Neutrophil (primary cell): ENCODE measurements around the gene TRMU.

Source experiments
- H3K27ac ChIP-seq: fragments of 200-600 bp; sonication (generic); 2 replicates; pipeline ENCODE4 v1.5.1; 2016; ENCODE audit warnings: mild to moderate bottlenecking, moderate library complexity
- H3K27me3 ChIP-seq: fragments of 200-600 bp; sonication (generic); 2 replicates; pipeline ENCODE4 v1.6.0; 2016; ENCODE audit warnings: mild to moderate bottlenecking
- H3K36me3 ChIP-seq: fragments of 200-600 bp; sonication (generic); 2 replicates; pipeline ENCODE4 v1.5.1; 2017
- H3K4me1 ChIP-seq, 2 experiments: fragments of 200-600 bp in 1 of 2; sonication (generic) in 1 of 2; 1 replicate in 1 of 2; 2 replicates in 1 of 2; pipeline versions ENCODE4 v1.5.1 to v1.6.1; 2013 to 2016; ENCODE audit warnings: low read depth in 1 of 2, low read length in 1 of 2, mild to moderate bottlenecking in 1 of 2, moderate library complexity in 1 of 2; ENCODE audit not compliant: control insufficient read depth in 1 of 2, insufficient read depth in 1 of 2
- H3K4me3 ChIP-seq, 2 experiments: fragments of 200-600 bp in 1 of 2; sonication (generic) in 1 of 2; 1 replicate in 1 of 2; 2 replicates in 1 of 2; pipeline ENCODE4 v1.5.1; 2013 to 2016; ENCODE audit warnings: low read depth in 1 of 2, low read length in 1 of 2, mild to moderate bottlenecking in 1 of 2, moderate library complexity in 1 of 2
- H3K9me3 ChIP-seq: fragments of 200-600 bp; sonication (generic); 2 replicates; pipeline ENCODE4 v1.5.1; 2016
- TF ChIP-seq, protein P1 (sequence below): fragments of 200-600 bp; sonication (generic); IDR thresholded peaks from 2 replicates; pipeline ENCODE4 v1.5.1; 2016; ENCODE audit warnings: antibody characterized with exemption

Gene TRMU

DNA sequence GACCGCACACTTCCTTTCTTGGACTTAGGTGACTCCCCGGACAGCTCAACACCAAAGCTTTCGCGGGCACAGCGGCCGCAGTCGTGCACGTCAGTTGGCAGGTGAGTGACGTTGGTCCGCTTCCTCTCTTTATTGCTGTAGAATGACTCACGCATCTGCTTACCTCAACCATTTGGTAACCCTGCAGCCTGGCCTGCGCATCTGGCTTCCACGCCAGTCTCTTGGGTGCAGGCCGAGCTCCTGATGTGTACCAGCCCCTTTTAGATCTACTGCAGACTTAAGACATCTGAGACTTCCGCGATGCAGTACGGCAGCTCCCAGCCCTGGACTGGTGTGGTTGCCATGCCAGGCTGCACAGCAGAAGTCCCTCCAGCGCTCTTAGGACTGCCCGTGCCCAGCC, 12.4 kb upstream of the TRMU start:
- H3K27ac ChIP-seq, result no peak overlapping the region
- H3K4me1 ChIP-seq, result no peaks in the 10 kb centered on the region
- H3K27me3 ChIP-seq, result no peaks in the 10 kb centered on the region
- H3K4me3 ChIP-seq, result no peak overlapping the region
- H3K36me3 ChIP-seq, result peaks cover 96% of the 10 kb centered on the region
- H3K9me3 ChIP-seq, result no peaks in the 10 kb centered on the region
- TF ChIP-seq, protein P1, sequence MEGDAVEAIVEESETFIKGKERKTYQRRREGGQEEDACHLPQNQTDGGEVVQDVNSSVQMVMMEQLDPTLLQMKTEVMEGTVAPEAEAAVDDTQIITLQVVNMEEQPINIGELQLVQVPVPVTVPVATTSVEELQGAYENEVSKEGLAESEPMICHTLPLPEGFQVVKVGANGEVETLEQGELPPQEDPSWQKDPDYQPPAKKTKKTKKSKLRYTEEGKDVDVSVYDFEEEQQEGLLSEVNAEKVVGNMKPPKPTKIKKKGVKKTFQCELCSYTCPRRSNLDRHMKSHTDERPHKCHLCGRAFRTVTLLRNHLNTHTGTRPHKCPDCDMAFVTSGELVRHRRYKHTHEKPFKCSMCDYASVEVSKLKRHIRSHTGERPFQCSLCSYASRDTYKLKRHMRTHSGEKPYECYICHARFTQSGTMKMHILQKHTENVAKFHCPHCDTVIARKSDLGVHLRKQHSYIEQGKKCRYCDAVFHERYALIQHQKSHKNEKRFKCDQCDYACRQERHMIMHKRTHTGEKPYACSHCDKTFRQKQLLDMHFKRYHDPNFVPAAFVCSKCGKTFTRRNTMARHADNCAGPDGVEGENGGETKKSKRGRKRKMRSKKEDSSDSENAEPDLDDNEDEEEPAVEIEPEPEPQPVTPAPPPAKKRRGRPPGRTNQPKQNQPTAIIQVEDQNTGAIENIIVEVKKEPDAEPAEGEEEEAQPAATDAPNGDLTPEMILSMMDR, result no peak

DNA sequence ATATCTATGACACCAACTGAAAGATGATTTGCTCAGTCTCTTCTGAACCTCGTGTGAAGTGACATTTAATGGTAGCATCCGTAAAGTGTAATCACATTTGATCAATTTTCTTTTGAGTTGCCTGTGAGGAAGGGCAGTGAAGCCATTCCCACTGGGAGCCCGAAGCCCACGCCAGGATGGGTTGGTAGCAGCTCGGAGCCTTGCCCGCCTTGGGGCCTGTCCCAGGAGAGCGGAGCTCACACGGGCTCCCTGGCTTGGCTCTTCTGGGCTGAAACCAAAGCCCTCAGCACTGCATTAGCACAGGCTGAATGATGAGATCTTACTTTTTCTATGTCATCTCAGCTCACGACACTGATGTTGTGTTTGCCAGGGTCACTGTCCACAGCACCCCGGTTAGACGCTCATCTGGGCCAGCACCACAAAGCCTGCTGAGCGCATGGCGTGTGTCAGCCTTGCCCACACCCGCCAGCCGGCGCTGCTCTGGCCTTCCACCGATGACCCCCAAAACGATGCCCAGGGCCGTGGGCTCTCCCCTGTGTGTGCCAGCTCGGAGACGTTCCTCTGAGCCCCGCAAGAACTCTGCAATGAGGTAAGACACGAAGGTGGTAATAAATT, 9.3 kb upstream of the TRMU start:
- Histone ChIP-seq H3K36me3 (peaks cover 95% of the 10 kb centered on the region), H3K27ac (no peak overlapping the region), H3K4me3 (no peak overlapping the region), H3K4me1 (no peaks in the 10 kb centered on the region), H3K9me3 (no peaks in the 10 kb centered on the region), H3K27me3 (no peaks in the 10 kb centered on the region)
- TF ChIP-seq, protein P1, result no peak

DNA sequence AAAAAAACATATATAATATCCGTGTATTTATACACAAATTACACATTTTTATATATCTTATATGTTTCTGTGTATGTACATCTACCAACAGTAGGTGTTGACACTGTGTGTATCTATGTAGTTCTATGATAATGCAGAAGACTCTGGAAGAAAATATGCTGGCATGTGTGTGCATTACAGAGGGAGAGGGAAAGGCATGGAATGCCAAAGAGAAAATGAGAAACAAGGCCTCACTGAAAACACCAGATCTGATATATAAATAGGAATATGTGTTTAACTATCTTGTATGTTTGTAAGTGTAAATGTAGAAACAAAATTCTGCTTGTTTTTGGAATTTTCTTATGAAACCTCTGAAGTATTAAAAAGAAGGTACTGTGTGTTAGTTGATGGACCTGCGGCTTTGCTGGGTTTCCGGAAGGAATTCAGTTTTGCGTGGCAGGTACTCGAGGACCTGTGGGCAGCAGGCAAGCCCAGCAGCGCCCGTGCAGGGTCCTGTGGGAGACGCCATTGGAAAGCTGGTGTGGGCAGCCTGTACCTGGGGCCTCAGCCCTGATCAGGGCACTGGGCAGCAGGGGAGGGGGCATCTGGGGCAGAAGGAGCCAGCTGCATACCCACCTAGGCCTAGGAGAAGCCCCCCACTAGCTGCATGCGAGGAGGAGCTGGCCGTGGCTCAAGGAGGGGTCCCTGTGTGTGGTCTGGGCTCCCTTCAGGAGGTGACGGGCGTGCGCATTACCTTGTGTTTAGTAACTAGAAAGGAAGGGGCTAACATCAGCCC, 7.6 kb upstream of the TRMU start:
- TF ChIP-seq, protein P1, result no peak
- Histone ChIP-seq H3K27me3 (no peaks in the 10 kb centered on the region), H3K4me3 (no peak overlapping the region), H3K4me1 (no peaks in the 10 kb centered on the region), H3K27ac (no peak overlapping the region), H3K9me3 (no peaks in the 10 kb centered on the region), H3K36me3 (peaks cover 94% of the 10 kb centered on the region)

DNA sequence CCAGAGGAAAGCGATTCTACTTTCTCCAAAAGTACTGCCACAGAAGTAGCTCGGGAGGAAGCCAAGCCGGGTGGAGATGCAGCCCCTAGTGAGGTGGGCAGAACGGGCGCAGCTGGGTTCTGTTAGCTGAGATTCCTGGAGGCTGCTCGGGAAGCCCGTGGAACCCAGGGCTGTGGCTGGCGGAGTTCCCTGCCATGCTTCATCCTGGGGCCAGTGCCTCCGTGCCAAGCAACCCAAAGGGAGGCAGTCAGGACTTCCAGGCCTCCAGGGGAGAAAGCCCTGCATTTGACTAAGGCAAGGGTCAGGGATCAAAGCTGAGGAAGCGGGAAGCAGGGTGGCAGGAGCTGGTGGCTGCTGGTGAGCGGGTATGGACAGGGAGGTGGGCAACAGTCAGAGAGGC, 6.7 kb upstream of the TRMU start:
- Histone ChIP-seq H3K27me3 (no peaks in the 10 kb centered on the region), H3K36me3 (peaks cover 85% of the 10 kb centered on the region), H3K27ac (no peak overlapping the region), H3K9me3 (no peaks in the 10 kb centered on the region), H3K4me1 (no peaks in the 10 kb centered on the region), H3K4me3 (no peak overlapping the region)
- TF ChIP-seq, protein P1, result no peak

DNA sequence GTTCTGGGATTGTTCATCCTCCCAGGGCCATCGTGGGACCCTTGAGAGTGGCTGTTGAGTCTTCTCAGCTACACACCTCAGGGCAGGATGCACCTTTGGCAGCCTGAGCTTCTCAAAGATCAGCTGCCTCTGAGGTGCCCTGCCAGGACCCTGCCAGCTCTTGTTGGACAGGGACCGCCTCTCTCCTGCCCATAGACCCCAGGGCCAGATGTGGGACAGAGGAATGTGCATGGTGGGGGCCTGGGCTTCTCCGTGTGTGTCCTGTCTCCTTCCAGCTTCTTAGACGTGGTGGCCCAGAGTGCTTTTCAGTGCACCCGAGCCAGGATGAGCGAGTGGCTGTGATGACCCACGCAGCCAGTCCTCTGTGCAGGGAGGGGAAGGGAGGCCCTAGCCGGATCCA, 5.9 kb upstream of the TRMU start:
- H3K27ac ChIP-seq, result no peak overlapping the region
- H3K9me3 ChIP-seq, result no peaks in the 10 kb centered on the region
- H3K36me3 ChIP-seq, result peaks cover 77% of the 10 kb centered on the region
- no peaks in the 10 kb centered on the region for H3K4me1 ChIP-seq
- TF ChIP-seq, protein P1, result no peak
- no peaks in the 10 kb centered on the region for H3K27me3 ChIP-seq
- no peak overlapping the region for H3K4me3 ChIP-seq
